ENCODE data around the gene PPP1R7.

The PPP1R7 gene

GRCh38 chr2:241121008-241121407 is 29.3 kb upstream of the PPP1R7 start:
- H3K4me3 ChIP-seq (ENCODE audit: low read length): no peak overlapping the region
- no peak for DNase-seq (ENCODE audit: low read depth)
- no peak for TF ChIP-seq CTCF (conservative IDR thresholded peaks at IDR 0.05; ENCODE audit: low read length)

GRCh38 chr2:241122376-241123002 is 27.8 kb upstream of the PPP1R7 start:
- DNase-seq (ENCODE audit: low read depth): no peak

GRCh38 chr2:241123816-241124536 is 26.3 kb upstream of the PPP1R7 start:
- no peak overlapping the region for H3K4me3 ChIP-seq (ENCODE audit: low read length)
- no peak for DNase-seq (ENCODE audit: low read depth)
- TF ChIP-seq CTCF (conservative IDR thresholded peaks at IDR 0.05; ENCODE audit: low read length): no peak

More at GRCh38 chr2:241122376-241123002, 27.8 kb upstream of the PPP1R7 start:
- H3K4me3 ChIP-seq (ENCODE audit: low read length): no peak overlapping the region
- no peak for TF ChIP-seq CTCF (conservative IDR thresholded peaks at IDR 0.05; ENCODE audit: low read length)

GRCh38 chr2:241125626-241126025 is 24.6 kb upstream of the PPP1R7 start:
- DNase-seq (ENCODE audit: low read depth): no peak
- no peak overlapping the region for H3K4me3 ChIP-seq (ENCODE audit: low read length)
- TF ChIP-seq CTCF (conservative IDR thresholded peaks at IDR 0.05; ENCODE audit: low read length): no peak

- no peak overlapping the region for H3K4me3 ChIP-seq (ENCODE audit: low read length)
- TF ChIP-seq CTCF (conservative IDR thresholded peaks at IDR 0.05; ENCODE audit: low read length): no peak
These were observed 24.1 kb upstream of the PPP1R7 start for GRCh38 chr2:241126201-241126611.

GRCh38 chr2:241126771-241127202 is 23.5 kb upstream of the PPP1R7 start:
- TF ChIP-seq CTCF (conservative IDR thresholded peaks at IDR 0.05; ENCODE audit: low read length): no peak
- H3K4me3 ChIP-seq (ENCODE audit: low read length): no peak overlapping the region
- no peak for DNase-seq (ENCODE audit: low read depth)

More at GRCh38 chr2:241126201-241126611, 24.1 kb upstream of the PPP1R7 start:
- DNase-seq (ENCODE audit: low read depth): no peak

- no peak for TF ChIP-seq CTCF (conservative IDR thresholded peaks at IDR 0.05; ENCODE audit: low read length)
- DNase-seq (ENCODE audit: low read depth): no peak
These were observed 22.0 kb upstream of the PPP1R7 start for GRCh38 chr2:241128266-241128665.

More at GRCh38 chr2:241128266-241128665, 22.0 kb upstream of the PPP1R7 start:
- H3K4me3 ChIP-seq (ENCODE audit: low read length): no peak overlapping the region
